PFSK-1 (cell line): ENCODE results near the gene MCM5.

Source experiments
- POLR2AphosphoS5 ChIP-seq: IDR thresholded peaks from 2 replicates; pipeline ENCODE4 v1.6.1; 2012; ENCODE audit warnings: low read depth, mild to moderate bottlenecking, control low read depth, low read length, moderate library complexity
- REST ChIP-seq, 2 experiments: IDR thresholded peaks; 2 replicates each; pipeline versions ENCODE4 v1.6.1 to v1.8.0; 2011 to 2012; ENCODE audit warnings: low read depth in 2 of 2, low read length in 2 of 2, control low read depth in 1 of 2, inconsistent platforms in 1 of 2, mild to moderate bottlenecking in 1 of 2, moderate library complexity in 1 of 2; ENCODE audit not compliant: insufficient read depth in 1 of 2
- TAF1 ChIP-seq: IDR thresholded peaks from 2 replicates; pipeline ENCODE4 v1.6.1; 2012; ENCODE audit warnings: low read length, control low read depth, borderline replicate concordance; ENCODE audit not compliant: insufficient read depth

GRCh38 chr22:35470903-35471321, 71.0 kb downstream of the MCM5 start:
- TF ChIP-seq REST (IDR thresholded peaks at IDR 0.05; ENCODE audit: insufficient read depth in 1 of 2, low read depth in 2 of 2, low read length in 2 of 2): no peak
- no peak for TF ChIP-seq POLR2AphosphoS5
- no peak for TF ChIP-seq TAF1
